ENCODE data around the gene MOGAT2.
"Not testable (repeated sequence)": the region's sequence is repeated elsewhere in the genome, so short reads cannot be mapped to it uniquely, and the experiment has no call there.

GRCh38 chr11:75743159-75743558, 25.5 kb downstream of the MOGAT2 start:
- not testable (repeated sequence) for TF ChIP-seq POLR2AphosphoS5 (IDR thresholded peaks at IDR 0.05; ENCODE audit: low read depth, low read length); CTCF (IDR thresholded peaks at IDR 0.05); SIN3A (IDR thresholded peaks at IDR 0.05; ENCODE audit: borderline replicate concordance, insufficient read depth, low read depth, low read length); REST (IDR thresholded peaks at IDR 0.05; ENCODE audit: insufficient read depth in 1 of 2, low read depth in 2 of 2, low read length in 1 of 2); TCF7L2 (IDR thresholded peaks at IDR 0.05; ENCODE audit: low read depth, low read length)

Measured in Panc1 (cell line).